GM23338 (cell line): ENCODE measurements around the gene GAB2.

Experiments used
- CREB1 ChIP-seq: fragments of 250-450 bp; sonication (Bioruptor Pico); IDR thresholded peaks from 2 replicates; pipeline ENCODE4 v1.5.0; 2020; ENCODE audit warnings: low read depth, mild to moderate bottlenecking, moderate library complexity
- CTCF ChIP-seq, 2 experiments: fragments of 200-600 bp in 1 of 2; sonication (generic) in 1 of 2; conservative IDR thresholded peaks; 2 replicates each; pipeline versions ENCODE4 v1.5.1 to v1.6.1; 2016 to 2017; ENCODE audit warnings: antibody characterized with exemption in 2 of 2, low read depth in 2 of 2, mild to moderate bottlenecking in 2 of 2, moderate library complexity in 1 of 2
- ETS1 ChIP-seq: IDR thresholded peaks from 2 replicates; pipeline ENCODE4 v1.6.1; 2016; ENCODE audit warnings: antibody characterized with exemption
- EZH2 ChIP-seq: fragments of 200-600 bp; sonication (generic); IDR thresholded peaks from one replicate; pipeline ENCODE4 v1.8.0; 2017; ENCODE audit warnings: antibody characterized with exemption, mild to moderate bottlenecking, low read depth; ENCODE audit not compliant: unreplicated experiment
- EZH2phosphoT487 ChIP-seq: fragments of 200-600 bp; sonication (generic); IDR thresholded peaks from one replicate; pipeline ENCODE4 v1.8.1; 2018; ENCODE audit warnings: antibody characterized with exemption; ENCODE audit not compliant: unreplicated experiment
- JUNB ChIP-seq: IDR thresholded peaks from one replicate; pipeline ENCODE4 v1.6.1; 2016; ENCODE audit warnings: antibody characterized with exemption; ENCODE audit not compliant: unreplicated experiment
- POLR2AphosphoS5 ChIP-seq: IDR thresholded peaks from 2 replicates; pipeline ENCODE4 v1.6.1; 2016; ENCODE audit warnings: antibody characterized with exemption, low read depth
- REST ChIP-seq: IDR thresholded peaks from one replicate; pipeline ENCODE4 v1.6.1; 2018; ENCODE audit warnings: antibody characterized with exemption; ENCODE audit not compliant: unreplicated experiment
- STAT1 ChIP-seq: IDR thresholded peaks from one replicate; pipeline ENCODE4 v1.6.1; 2016; ENCODE audit warnings: antibody characterized with exemption; ENCODE audit not compliant: unreplicated experiment
- ZNF331 ChIP-seq: fragments of 250-450 bp; sonication (Bioruptor Pico); IDR thresholded peaks from 2 replicates; pipeline ENCODE4 v1.5.0; 2020; ENCODE audit warnings: low read depth, mild to moderate bottlenecking, moderate library complexity

- TF ChIP-seq CTCF (conservative IDR thresholded peaks at IDR 0.05; ENCODE audit: low read depth in 2 of 2) (no peak), POLR2AphosphoS5 (no peak), EZH2 (no peak), JUNB (no peak), REST (no peak), ETS1 (no peak), ZNF331 (no peak), EZH2phosphoT487 (no peak), CREB1 (CRISPR knock-in tag) (no peak), STAT1 (no peak)
Measured at GRCh38 chr11:78170874-78171549, 246.6 kb downstream of the GAB2 start.
